Natural killer cell (primary cell): ENCODE data around the gene ZNF526. TPM values are rescaled to one million over a fixed set of nuclear protein-coding genes. Genes with fewer than 3 reads are reported as not detected.
"Not testable (repeated sequence)": the region's sequence is repeated elsewhere in the genome, so short reads cannot be mapped to it uniquely, and the experiment has no call there.

Experiments
- ATAC-seq, 3 donors: fragments of 150-1000 bp in 2 of 3; fragments of 200-7000 bp in 1 of 3; cut with Tn5 transposase; 1 replicate in 1 of 3; 2 replicates in 2 of 3; pipeline ENCODE4 v1.10.0; 2021; ENCODE audit warnings: mild to moderate bottlenecking in 2 of 3, moderate library complexity in 2 of 3
- DNase-seq, 2 donors: peaks; one replicate each; pipeline versions ENCODE4 v3.0.0 to v3.0.0-alpha.2; 2013 to 2021; ENCODE audit warnings: mixed read lengths in 1 of 2
- H3K27ac ChIP-seq: one replicate; pipeline ENCODE4 v1.5.1; 2013; ENCODE audit warnings: mild to moderate bottlenecking, low read length
- H3K27me3 ChIP-seq: one replicate; pipeline ENCODE4 v1.6.1; 2013; ENCODE audit warnings: low read length; ENCODE audit not compliant: control insufficient read depth, insufficient read depth
- H3K36me3 ChIP-seq: one replicate; pipeline ENCODE4 v1.6.1; 2013; ENCODE audit warnings: low read length; ENCODE audit not compliant: control insufficient read depth, insufficient read depth
- H3K4me1 ChIP-seq: one replicate; pipeline ENCODE4 v1.6.1; 2013; ENCODE audit warnings: low read length; ENCODE audit not compliant: control insufficient read depth, insufficient read depth
- H3K4me3 ChIP-seq: one replicate; pipeline ENCODE4 v1.5.1; 2013; ENCODE audit warnings: low read length
- H3K9me3 ChIP-seq: one replicate; pipeline ENCODE4 v1.6.1; 2013; ENCODE audit warnings: low read length; ENCODE audit not compliant: control insufficient read depth, insufficient read depth
- H3K27ac Mint-ChIP-seq, 2 donors: one replicate each; pipeline ENCODE4 v1.8.0; 2022; ENCODE audit warnings: mild to moderate bottlenecking in 2 of 2, mixed read lengths in 2 of 2, moderate library complexity in 1 of 2
- H3K27me3 Mint-ChIP-seq, 2 donors: one replicate each; pipeline ENCODE4 v1.8.0; 2022; ENCODE audit warnings: low read depth in 2 of 2, mixed read lengths in 2 of 2
- H3K36me3 Mint-ChIP-seq: one replicate; pipeline ENCODE4 v1.8.0; 2022; ENCODE audit warnings: mixed read lengths
- H3K4me1 Mint-ChIP-seq, 2 donors: one replicate each; pipeline ENCODE4 v1.8.0; 2022; ENCODE audit warnings: mixed read lengths in 2 of 2
- H3K4me3 Mint-ChIP-seq: one replicate; pipeline ENCODE4 v1.8.0; 2022; ENCODE audit warnings: mild to moderate bottlenecking, moderate library complexity, mixed read lengths
- H3K9me3 Mint-ChIP-seq, 2 donors: one replicate each; pipeline ENCODE4 v1.8.0; 2022; ENCODE audit warnings: mixed read lengths in 2 of 2
- CTCF ChIP-seq: fragments of 200-600 bp; IDR thresholded peaks from one replicate; pipeline ENCODE4 v1.8.0; 2022; ENCODE audit warnings: antibody characterized with exemption
- WGBS: methylation state at CpG from one replicate; pipeline ENCODE4 v1.1.7; 2013; ENCODE audit warnings: missing lambda C conversion rate; ENCODE audit not compliant: insufficient coverage; 5-methylcytosine and 5-hydroxymethylcytosine counted together
- intact Hi-C: fragments of 100-400 bp; cut with micrococcal nuclease; formaldehyde crosslinking; loops from one replicate; pipeline ENCODE4 v1.14.2; 2022
- total RNA-seq, 4 donors: library from RNA; stranded (reverse); fragments of 120-200 nt in 1 of 4; gene quantifications; one replicate each; pipeline versions ENCODE4 v1.2.3 to v1.2.4, GENCODE V29; 2013 to 2022

The ZNF526 gene
- total RNA-seq, 3 donors from 2014 or later (not counting 1 experiment from before 2014, with no cell fraction given): 8.8 to 10.6 (median 10.2) TPM

GRCh38 chr19:42254850-42255765 lies 35.0 kb downstream of the ZNF526 start, which contains the start of gene ERF:
Gene ERF, minus strand, starts transcription at chr19:42255128. Its CDS starts 129 bp downstream, at chr19:42254999.
- Histone ChIP-seq H3K9me3 (no peaks in the 10 kb centered on the region), H3K4me3 (peak within 1 kb of the TSS; percentile 100), H3K36me3 (peaks cover 1% of the 10 kb centered on the region), H3K27ac (peak within 1 kb of the TSS; percentile 100), H3K27me3 (no peaks in the 10 kb centered on the region), H3K4me1 (peaks cover 40% of the 10 kb centered on the region)
- Mint-ChIP-seq H3K27ac (peak within 1 kb of the TSS; percentile 61 to 95), H3K27me3 (no peaks in the 10 kb centered on the region), H3K4me1 (peaks cover 17 to 32% of the 10 kb centered on the region in 2 donors), H3K4me3 (peak within 1 kb of the TSS; percentile 78), H3K36me3 (no peaks in the 10 kb centered on the region), H3K9me3 (no peaks in the 10 kb centered on the region)
- TF ChIP-seq CTCF: no peak
- DNase-seq (peak; percentile 96 to 97), ATAC-seq (peak; percentile 77 to 94 (median 88))
- intact Hi-C loops: loop anchor here (1.0 kb wide), 2 partner anchors 11 to 13 kb away; no protein-coding TSS in a partner anchor
- WGBS: under 1% methylated on average over 53 of the region's 75 CpGs

- 20% methylated on average over 38 of the region's 38 CpGs for WGBS
- H3K27me3 Mint-ChIP-seq: no peaks in the 10 kb centered on the region
- no peak for TF ChIP-seq CTCF
- intact Hi-C loops: loop anchor here (1.0 kb wide), 2 partner anchors 12 kb away; no protein-coding TSS in a partner anchor
- peaks cover 17 to 32% of the 10 kb centered on the region in 2 donors for H3K4me1 Mint-ChIP-seq
- Histone ChIP-seq H3K27ac (no peak overlapping the region), H3K9me3 (no peaks in the 10 kb centered on the region), H3K36me3 (no peaks in the 10 kb centered on the region), H3K27me3 (no peaks in the 10 kb centered on the region), H3K4me1 (peaks cover 35% of the 10 kb centered on the region), H3K4me3 (peak overlapping the region; percentile 56)
- peak overlapping the region; percentile 67 to 95 for H3K27ac Mint-ChIP-seq
- peak in 1 of 2 donors; percentile 46 for DNase-seq
- no peaks in the 10 kb centered on the region for H3K36me3 Mint-ChIP-seq
- H3K9me3 Mint-ChIP-seq: no peaks in the 10 kb centered on the region
- H3K4me3 Mint-ChIP-seq: peak overlapping the region; percentile 75
- no peak for ATAC-seq
These were observed 35.9 kb downstream of the ZNF526 start for GRCh38 chr19:42255766-42256745.

- DNase-seq, H3K27me3 Mint-ChIP-seq, H3K4me3 ChIP-seq, H3K27ac Mint-ChIP-seq, intact Hi-C loops, H3K27ac ChIP-seq, H3K9me3 ChIP-seq, H3K36me3 Mint-ChIP-seq, H3K9me3 Mint-ChIP-seq, H3K36me3 ChIP-seq, ATAC-seq, H3K27me3 ChIP-seq: not testable (repeated sequence)
- peaks cover 7 to 18% of the 10 kb centered on the region in 2 donors for H3K4me1 Mint-ChIP-seq
- peak overlapping the region; percentile 35 for H3K4me3 Mint-ChIP-seq
- 96% methylated on average over 3 of the region's 3 CpGs for WGBS
- peaks cover 18% of the 10 kb centered on the region for H3K4me1 ChIP-seq
These were observed 37.7 kb downstream of the ZNF526 start for GRCh38 chr19:42257842-42258241.
